ENCODE results near the gene TCN2. TPM values are rescaled to one million over a fixed set of nuclear protein-coding genes. Genes with fewer than 3 reads are reported as not detected.
"Not testable (repeated sequence)": the region's sequence is repeated elsewhere in the genome, so short reads cannot be mapped to it uniquely, and the experiment has no call there.

The TCN2 gene
- polyA plus RNA-seq, 3 donors = 5.4 to 38.3 (median 29.2) TPM

DNA sequence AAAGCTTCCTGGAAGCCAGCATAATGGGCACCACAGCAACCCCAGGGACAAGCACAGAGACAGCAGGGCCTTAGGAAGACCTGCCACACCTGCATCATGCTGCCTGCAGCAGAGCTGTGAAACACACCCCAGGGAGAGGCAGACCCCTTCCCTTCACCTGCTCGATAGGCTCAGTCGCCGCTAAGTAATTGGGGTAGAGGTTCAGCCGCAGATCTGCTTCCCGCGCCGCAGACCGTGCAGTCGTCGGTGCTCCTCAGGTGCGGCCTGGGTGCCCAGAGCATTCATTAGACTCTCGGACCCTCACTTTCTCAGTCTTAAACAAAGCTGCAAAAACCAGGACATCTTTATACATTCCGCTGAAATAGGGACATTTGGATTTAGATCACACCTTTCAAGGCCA lies 57.8 kb downstream of the TCN2 start:
- H3K27ac ChIP-seq (ENCODE audit: low read depth, low read length) = no peak overlapping the region
- 97% methylated on average over 13 of the region's 13 CpGs for WGBS, 3 donors

GRCh38 chr22:30665266-30665665 lies 58.3 kb downstream of the TCN2 start:
- WGBS, 3 donors = 86 to 91% (median 87%) methylated on average over 2 of the region's 2 CpGs
- no peak overlapping the region for H3K27ac ChIP-seq (ENCODE audit: low read depth, low read length)

DNA sequence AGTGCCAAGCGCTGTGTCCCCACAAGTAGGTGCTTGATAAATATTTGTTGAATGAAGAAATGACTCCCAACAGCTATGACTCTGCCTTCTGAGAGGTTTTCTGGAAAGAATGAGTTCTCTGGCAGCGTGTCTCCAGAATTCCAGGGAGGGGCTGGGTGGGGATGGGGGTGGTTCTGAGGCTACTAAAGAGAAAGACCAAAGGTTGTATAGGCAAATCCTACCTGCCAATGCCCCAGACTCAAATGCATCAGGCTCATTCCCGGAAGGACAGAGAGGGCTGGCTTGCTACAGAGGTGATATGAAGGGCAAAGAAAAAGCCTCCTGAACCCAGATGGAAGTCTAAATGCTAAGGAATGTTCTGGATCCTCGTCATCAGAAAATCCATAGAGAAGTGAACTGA lies 58.8 kb downstream of the TCN2 start:
- 93 to 96% (median 95%) methylated on average over 4 of the region's 4 CpGs for WGBS, 3 donors
- H3K27ac ChIP-seq (ENCODE audit: low read depth, low read length) = no peak overlapping the region

DNA sequence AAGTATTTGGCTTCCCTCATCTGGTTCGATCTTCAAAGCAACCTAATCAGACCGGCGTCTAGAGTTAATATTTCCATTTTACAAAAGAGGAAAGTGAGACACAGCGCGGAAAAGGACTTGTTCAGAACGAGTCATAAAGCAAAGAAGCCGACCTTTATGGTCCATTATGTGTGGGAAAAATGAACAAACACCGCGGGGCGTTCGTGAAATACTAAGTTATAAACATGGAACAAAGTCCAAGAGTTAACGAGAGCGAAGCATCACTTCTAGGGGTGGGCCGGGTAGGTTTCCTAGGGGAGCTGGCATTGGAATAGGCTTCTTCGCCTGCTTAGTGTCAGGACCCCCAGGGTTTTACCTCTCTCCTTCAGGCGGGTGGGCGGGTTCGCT lies 60.1 kb downstream of the TCN2 start:
- H3K27ac ChIP-seq (ENCODE audit: low read depth, low read length) = no peak overlapping the region
- 0 to 1% (median 0%) methylated on average over 18 of the region's 18 CpGs for WGBS, 3 donors

GRCh38 chr22:30667494-30668385 lies 60.8 kb downstream of the TCN2 start, which contains the start of gene DUSP18:
TSS of gene DUSP18 (minus strand) at chr22:30667875. CDS start at chr22:30664003, 3,872 bp downstream.
- 0 to 1% (median 0%) methylated on average over 77 of the region's 77 CpGs for WGBS, 3 donors
- H3K27ac ChIP-seq (ENCODE audit: low read depth, low read length) = no peak within 1 kb of the TSS

DNA sequence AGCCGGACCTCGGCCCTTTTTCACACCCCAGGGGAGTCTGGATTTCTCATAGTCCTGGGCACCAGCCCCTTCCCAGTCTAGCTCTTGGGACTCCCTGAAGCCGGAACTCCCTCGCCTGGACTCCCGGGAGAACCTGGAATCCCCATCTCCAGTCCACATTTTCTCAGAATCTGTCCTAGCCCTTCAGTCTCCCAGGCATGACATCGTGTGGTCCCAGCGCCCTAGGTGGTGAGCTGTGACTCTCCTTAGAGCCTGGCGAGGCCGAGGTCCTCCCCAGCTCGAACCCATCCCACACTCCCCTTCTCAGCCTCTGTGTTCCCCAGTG lies 61.4 kb downstream of the TCN2 start:
- no peak overlapping the region for H3K27ac ChIP-seq (ENCODE audit: low read depth, low read length)
- 25 to 42% (median 37%) methylated on average over 10 of the region's 10 CpGs for WGBS, 3 donors

DNA sequence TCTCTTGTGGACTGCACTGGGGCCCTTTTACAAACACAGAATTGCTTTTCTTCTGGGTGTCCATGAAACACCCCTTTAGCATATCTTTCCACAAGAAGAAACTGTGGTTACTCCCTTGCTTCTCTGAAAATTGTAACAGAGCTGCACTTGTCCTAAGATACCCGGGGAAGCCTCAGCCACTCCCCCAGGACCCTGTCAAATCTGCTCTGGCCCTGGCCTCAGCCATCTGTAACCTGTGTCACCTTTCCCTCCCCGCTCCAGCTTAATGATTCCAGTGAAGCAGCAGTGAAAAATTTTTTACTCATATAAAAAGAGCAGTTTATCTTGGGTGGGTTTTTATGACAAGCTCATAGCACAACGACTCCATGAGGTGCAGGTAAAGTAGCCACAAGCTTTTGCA lies 64.1 kb downstream of the TCN2 start:
- H3K27ac ChIP-seq (ENCODE audit: low read depth, low read length) = no peak overlapping the region
- WGBS, 3 donors = 72 to 85% (median 80%) methylated on average over 3 of the region's 3 CpGs

DNA sequence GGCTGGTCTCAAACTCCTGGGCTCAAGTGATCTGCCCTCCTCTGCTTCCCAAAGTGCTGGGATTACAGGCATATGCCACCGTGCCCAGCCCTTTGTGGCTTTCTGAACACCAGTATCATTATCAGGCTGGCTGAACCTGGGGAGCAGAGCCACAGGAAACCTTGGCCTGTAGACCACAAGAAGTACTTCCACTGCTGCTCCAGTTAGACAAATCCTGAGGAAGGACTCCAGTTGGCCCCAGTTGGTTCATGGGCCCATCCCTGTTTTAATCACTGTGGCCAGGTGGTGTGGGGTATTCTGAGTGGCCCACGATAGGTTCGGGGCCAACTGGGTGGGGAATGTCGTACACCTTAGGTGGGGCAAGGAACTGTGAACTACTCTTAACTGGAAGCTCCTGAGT lies 66.2 kb downstream of the TCN2 start:
- no peak overlapping the region for H3K27ac ChIP-seq (ENCODE audit: low read depth, low read length)
- 80 to 92% (median 82%) methylated on average over 4 of the region's 4 CpGs for WGBS, 3 donors

GRCh38 chr22:30674482-30674881 lies 67.5 kb downstream of the TCN2 start:
- H3K27ac ChIP-seq (ENCODE audit: low read depth, low read length) = no peak overlapping the region
- WGBS, 3 donors = 79 to 94% (median 93%) methylated on average over 6 of the region's 6 CpGs

GRCh38 chr22:30675436-30675835 lies 68.5 kb downstream of the TCN2 start:
- no peak overlapping the region for H3K27ac ChIP-seq (ENCODE audit: low read depth, low read length)
- WGBS, 3 donors = 77 to 91% (median 89%) methylated on average over 9 of the region's 9 CpGs

DNA sequence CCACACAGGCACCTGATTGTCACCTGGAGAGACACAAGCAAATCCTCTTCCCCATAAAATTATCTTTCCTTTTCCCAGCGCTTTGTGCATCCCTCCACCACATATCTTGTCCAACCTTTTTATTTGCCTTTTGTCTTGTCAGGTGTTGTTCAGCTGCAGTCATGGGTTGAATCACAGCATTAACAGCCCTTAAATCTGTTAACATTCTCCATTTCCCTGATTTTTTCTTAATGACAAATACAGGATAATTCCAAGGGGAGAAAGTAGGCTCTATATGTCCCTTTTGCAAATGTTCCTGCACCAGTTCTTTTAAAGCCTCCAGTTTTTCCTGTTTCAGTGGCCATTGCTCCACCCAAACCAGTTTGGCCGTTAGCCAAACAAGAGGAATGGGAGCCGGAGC lies 69.6 kb downstream of the TCN2 start:
- not testable (repeated sequence) for H3K27ac ChIP-seq (ENCODE audit: low read depth, low read length)
- WGBS, 3 donors = 64 to 74% (median 67%) methylated on average over 3 of the region's 3 CpGs

Other genes with a start within 250 kb of the TCN2 start
- 10 to 100 TPM in 2 of 3 donors, 1 to 10 TPM in 1; 6.7 to 11.2 (median 11.1) TPM for gene RNF215, start 219.8 kb upstream of the TCN2 start, polyA plus RNA-seq
- 1 to 10 TPM; 2.7 to 3.8 (median 3.6) TPM for gene SEC14L2, start 210.2 kb upstream of the TCN2 start, polyA plus RNA-seq
- gene MTFP1, start 181.4 kb upstream of the TCN2 start, polyA plus RNA-seq = 10 to 100 TPM; 12.7 to 20.4 (median 20.4) TPM
- not detected for gene SEC14L3, start 135.2 kb upstream of the TCN2 start, polyA plus RNA-seq
- gene SEC14L4, start 101.5 kb upstream of the TCN2 start, polyA plus RNA-seq = under 1 TPM in 2 of 3 donors, not detected in 1; 0.04 to 0.05 TPM
- 1 to 10 TPM in 1 of 3 donors, under 1 TPM in 2; 0.11 to 1.3 (median 0.37) TPM for gene SEC14L6, start 60.4 kb upstream of the TCN2 start, polyA plus RNA-seq
- gene GAL3ST1, start 32.5 kb upstream of the TCN2 start, polyA plus RNA-seq = 1 to 10 TPM in 1 of 3 donors, under 1 TPM in 2; 0.34 to 4.5 (median 0.58) TPM
- gene PES1, start 15.3 kb upstream of the TCN2 start, polyA plus RNA-seq = 10 to 100 TPM; 45.1 to 56.0 (median 45.8) TPM
- gene SLC35E4, start 28.6 kb downstream of the TCN2 start, polyA plus RNA-seq = 1 to 10 TPM; 1.1 to 3.6 (median 1.3) TPM
- gene DUSP18, start 60.7 kb downstream of the TCN2 start, polyA plus RNA-seq = 1 to 10 TPM; 2.0 to 3.8 (median 2.7) TPM
- gene OSBP2, start 87.7 kb downstream of the TCN2 start, polyA plus RNA-seq = 1 to 10 TPM in 1 of 3 donors, under 1 TPM in 2; 0.58 to 1.1 (median 0.79) TPM

All from adipose tissue (tissue), 3 donors.